Sciatic nerve (tissue), 2 donors: ENCODE results near the gene ELANE. TPM values are rescaled to one million over a fixed set of nuclear protein-coding genes. Genes with fewer than 3 reads are reported as not detected.
"Not testable (repeated sequence)": the region's sequence is repeated elsewhere in the genome, so short reads cannot be mapped to it uniquely, and the experiment has no call there.

ENCODE experiments used
- ATAC-seq: fragments of 200-7000 bp; cut with Tn5 transposase; one replicate; pipeline ENCODE4 v1.9.1; 2020; ENCODE audit warnings: mild to moderate bottlenecking, moderate library complexity
- DNase-seq: peaks from one replicate; pipeline ENCODE4 v3.0.0-alpha.2; 2020; ENCODE audit warnings: low spot score
- intact Hi-C: fragments of 100-400 bp; cut with DNase I; formaldehyde crosslinking; loops from one replicate; pipeline ENCODE4 v1.14.2; 2022
- total RNA-seq: library from RNA; stranded (reverse); fragmentation: NEBNext Ultra II Directional; extraction: Animal tissue kit (Norgen Biotek cat#: 25700); gene quantifications from one replicate; pipeline ENCODE4 v1.2.1, GENCODE V29; 2021
- donor health status: DM: no; HTN: no; CAD: no.
- donor health status: DM: no; HTN: no; CAD: no.

The ELANE gene
- total RNA-seq, 1 donor from 2014 or later = 2.1 TPM

DNA sequence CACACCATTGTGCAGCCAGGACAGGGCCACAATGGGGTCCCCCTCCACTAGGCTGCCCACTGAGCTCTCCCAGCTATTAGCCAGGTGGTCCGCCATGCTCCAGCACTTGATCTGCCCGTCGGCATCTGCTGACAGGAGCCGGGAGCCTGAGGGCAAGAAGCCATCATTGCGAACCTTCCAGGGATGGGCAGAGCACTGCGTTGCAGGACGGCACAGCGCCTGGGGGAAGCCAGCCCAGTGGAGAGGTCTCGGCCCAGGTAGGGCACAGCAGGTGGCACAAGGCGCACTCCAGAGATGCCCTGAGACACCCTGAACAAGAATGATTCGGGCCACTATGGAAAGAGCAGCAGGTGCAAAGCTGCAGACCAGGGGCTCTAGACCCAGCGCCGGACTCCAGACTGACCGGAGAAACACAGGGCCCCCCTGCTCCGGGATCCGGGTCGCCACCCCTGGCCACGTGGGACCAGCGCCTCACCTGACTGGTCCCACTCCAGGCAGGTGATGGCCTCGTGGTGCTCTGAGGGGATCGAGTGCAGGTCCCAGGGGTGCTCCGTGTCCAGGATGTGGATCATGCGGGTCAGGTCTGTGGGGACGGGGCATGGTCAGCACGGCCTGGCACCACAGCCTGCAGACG is 37.7 kb downstream of the ELANE start:
- intact Hi-C loops = no loop called here
- ATAC-seq (no peak), DNase-seq (no peak)

- ATAC-seq (no peak), DNase-seq (no peak)
- intact Hi-C loops = no loop called here
Observed at GRCh38 chr19:890831-891230, 38.7 kb downstream of the ELANE start.

GRCh38 chr19:891421-892200 is 39.5 kb downstream of the ELANE start:
- DNase-seq, ATAC-seq, intact Hi-C loops: not testable (repeated sequence)

DNA sequence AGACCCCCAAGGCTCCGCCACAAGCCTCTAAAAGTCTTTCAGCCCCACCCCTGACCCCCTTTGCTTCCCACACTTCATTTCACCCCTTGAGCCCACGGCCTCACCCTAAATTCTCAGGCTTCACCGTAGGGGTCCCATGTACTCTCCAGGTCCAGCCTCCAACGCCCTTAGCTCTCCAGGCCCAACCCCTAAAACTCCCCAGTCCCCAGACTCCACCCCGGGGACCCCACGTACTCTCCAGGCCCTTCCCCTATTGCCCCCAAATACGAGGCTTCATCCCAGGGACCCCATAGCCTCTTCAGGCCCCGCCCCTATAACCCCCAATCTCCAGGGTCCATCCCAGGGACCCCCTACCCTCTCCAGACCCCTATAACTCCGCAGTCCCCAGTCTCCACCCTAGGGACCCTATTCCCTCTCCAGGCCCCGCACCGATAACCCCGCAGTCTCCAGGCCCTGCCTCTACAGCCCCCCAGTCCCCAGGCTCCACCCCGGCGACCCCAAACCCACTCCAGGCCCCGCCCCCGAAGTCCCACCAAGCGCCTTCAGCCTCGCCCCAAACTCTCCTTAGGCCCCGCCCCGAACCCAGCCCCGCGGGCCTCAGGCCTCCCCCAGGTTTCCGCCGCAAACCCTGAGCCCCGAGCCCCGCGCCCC is 40.3 kb downstream of the ELANE start:
- ATAC-seq (no peak), DNase-seq (peak; percentile 80)
- intact Hi-C loops = no loop called here

DNA sequence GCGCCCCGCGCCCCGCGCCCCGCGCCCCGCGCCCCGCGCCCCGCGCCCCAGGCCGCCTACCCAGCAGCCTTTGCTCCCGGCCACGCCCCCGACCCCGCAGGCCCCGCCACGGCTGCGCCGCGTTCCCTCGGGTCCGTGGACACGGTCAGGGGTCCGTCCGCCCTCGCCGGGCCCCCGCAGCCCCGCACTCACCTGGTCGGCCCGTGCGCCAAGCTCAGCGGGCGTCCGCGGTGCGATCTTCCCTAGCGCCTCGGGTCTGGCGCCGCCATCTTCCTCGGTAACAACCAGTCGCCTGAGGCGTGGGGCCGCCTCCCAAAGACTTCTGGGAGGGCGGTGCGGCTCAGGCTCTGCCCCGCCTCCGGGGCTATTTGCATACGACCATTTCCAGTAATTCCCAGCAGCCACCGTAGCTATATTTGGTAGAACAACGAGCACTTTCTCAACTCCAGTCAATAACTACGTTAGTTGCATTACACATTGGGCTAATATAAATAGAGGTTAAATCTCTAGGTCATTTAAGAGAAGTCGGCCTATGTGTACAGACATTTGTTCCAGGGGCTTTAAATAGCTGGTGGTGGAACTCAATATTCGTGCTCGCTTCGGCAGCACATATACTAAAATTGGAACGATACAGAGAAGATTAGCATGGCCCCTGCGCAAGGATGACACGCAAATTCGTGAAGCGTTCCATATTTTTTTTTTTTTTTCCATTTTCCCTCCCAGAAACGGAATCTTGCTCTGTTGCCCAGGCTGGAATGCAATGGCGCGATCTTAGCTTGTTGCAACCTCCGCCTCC is 41.0 kb downstream of the ELANE start, which contains the start of the genes MED16 and RNU6-9:
Gene MED16 (minus strand): TSS at position 294 of the 796 bp plus-strand sequence. CDS start 2,056 bp downstream, outside the sequence.
Gene RNU6-9 (plus strand): TSS at position 591 of the 796 bp plus-strand sequence.
- DNase-seq = peak; percentile 94
- peak; percentile 97 for ATAC-seq
- intact Hi-C loops = no loop called here

DNA sequence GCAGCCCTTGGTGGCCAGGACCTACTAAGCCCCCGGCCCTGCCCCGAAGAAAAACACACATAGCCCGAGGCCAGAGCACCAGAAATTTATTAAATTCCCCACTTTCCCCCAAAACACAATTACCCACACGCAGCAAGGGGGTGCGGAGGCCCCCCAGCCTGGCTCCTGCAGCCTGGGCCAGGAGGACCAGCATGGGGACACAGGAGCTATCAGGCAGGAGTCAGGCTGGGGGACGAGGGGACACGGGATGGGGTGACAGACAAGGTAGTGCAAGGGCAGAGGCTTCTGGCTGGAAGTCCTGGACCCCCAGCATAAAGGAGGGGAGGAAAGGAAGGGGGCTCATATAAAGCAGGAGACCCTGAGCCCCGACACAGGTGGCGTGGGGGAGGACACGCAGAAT is 44.3 kb downstream of the ELANE start:
- ATAC-seq = no peak

GRCh38 chr19:896999-897398 is 44.9 kb downstream of the ELANE start:
- intact Hi-C loops = no loop called here
- no peak for ATAC-seq
- no peak for DNase-seq

More for the DNA sequence above, 44.3 kb downstream of the ELANE start:
- intact Hi-C loops = no loop called here
- DNase-seq = no peak

- DNase-seq = no peak
- intact Hi-C loops = no loop called here
- ATAC-seq = no peak
Observed at GRCh38 chr19:897442-898039, 45.4 kb downstream of the ELANE start.

- intact Hi-C loops = no loop called here
- DNase-seq (no peak), ATAC-seq (no peak)
Observed at GRCh38 chr19:898663-899062, 46.6 kb downstream of the ELANE start.

- intact Hi-C loops = no loop called here
- ATAC-seq = no peak
Observed at GRCh38 chr19:899336-900042, 47.4 kb downstream of the ELANE start.

GRCh38 chr19:900043-900301 is 47.9 kb downstream of the ELANE start:
- no peak for DNase-seq
- intact Hi-C loops = no loop called here
- ATAC-seq = no peak

More at GRCh38 chr19:899336-900042, 47.4 kb downstream of the ELANE start:
- DNase-seq = no peak

DNA sequence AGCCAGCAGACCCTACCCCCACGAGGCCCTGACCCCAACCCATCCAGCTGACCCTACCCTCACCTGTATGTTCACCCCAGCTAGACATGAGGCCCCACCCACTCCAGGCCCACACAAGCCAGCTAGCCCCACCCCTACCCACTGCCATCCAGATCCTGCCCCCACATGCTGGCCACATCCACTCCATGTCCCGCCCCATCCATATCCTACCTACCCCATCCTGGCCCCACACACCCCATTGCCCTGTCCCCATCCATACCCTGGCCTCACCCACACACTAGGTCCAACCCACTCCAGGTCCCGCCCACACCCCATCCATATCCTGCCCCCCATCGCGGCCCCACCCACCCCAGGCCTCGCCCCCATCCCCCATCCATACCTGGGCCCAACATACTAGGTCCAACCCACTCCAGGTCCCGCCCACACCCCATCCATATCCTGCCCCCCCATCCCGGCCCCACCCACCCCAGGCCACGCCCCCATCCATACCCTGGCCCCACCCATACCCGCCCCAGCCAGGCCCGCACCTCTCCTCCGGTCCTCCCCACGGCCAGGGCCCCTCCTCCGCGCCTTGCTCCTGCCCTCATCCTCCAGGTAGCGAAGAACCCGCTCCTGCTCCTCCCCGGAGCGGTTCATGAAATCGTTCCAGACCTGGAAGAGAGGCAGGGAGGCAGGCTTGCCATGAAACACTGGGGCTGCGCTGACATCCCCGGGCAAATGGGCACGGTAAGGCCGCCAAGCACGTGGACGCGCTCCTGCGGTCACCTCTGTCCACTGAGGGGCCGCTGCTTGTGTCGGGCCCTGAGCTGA is 48.4 kb downstream of the ELANE start:
- intact Hi-C loops = no loop called here
- DNase-seq (no peak), ATAC-seq (no peak)

- ATAC-seq = no peak
- intact Hi-C loops = no loop called here
- DNase-seq = no peak
Observed at GRCh38 chr19:901216-902092, 49.4 kb downstream of the ELANE start.

GRCh38 chr19:902093-902370 is 49.9 kb downstream of the ELANE start:
- no peak for DNase-seq
- ATAC-seq = no peak
- intact Hi-C loops = no loop called here

DNA sequence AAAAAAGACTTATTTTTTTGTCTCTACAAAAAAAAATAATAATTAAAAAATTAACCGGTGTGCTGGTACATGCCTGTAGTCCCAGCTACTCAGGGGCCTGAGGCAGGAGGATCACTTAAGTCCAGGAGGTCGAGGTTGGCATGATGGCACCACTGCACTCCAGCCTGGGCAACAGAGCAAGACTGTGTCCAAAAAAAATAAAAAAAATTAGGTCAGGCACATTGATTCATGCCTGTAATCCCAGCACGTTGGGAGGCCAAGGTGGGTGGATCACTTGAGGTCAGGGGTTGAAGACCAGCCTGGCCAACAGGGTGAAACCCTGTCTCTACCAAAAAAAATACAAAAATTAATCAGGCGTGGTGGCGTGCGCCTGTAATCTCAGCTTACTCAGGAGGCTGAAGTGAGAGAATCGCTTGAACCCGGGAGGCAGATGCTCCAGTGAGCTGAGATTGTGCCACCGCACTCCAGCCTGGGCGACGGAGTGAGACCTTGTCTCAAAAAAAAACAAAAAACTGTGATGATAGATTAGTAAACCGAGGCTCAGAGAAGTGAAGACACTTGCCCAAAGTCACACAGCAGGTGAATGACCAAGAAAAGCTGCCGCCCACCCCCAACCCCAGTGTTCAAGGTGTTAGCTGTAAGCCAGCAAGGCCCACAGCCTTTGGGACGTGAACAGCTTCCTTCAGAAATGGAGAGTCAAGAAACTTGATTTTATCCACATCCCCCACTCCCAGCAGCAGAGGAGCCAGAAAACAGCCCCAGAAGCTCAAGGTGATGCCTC is 50.5 kb downstream of the ELANE start:
- intact Hi-C loops = no loop called here
- ATAC-seq = no peak

DNA sequence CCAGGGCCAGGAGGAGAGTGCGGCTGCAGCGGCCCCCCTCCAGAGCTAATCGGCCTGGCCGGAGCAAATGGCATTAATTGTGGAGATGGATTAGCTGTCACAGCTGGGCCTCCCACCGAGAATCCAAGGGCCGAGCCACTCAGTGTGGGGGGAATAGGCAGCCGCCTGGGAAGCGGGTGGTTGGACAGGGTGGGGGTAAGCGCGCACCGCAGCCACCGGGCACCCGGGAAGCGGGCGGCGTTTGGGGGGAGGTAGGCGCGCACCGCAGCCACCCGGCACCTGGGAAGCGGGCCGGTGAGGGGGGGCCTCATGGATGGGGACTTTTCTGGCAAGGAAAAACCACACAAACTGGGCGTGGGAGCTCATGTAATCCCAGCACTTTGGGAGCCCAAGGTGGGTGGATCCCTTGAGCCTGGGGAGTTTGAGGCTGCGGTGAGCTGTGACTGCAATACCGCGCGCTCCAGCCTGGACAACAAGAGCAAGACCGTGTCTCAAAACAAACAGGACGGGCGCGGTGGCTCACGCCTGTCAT is 51.2 kb downstream of the ELANE start:
- intact Hi-C loops = no loop called here
- no peak for DNase-seq

More for the DNA sequence above, 50.5 kb downstream of the ELANE start:
- DNase-seq = no peak

More for the DNA sequence above, 51.2 kb downstream of the ELANE start:
- peak; percentile 12 for ATAC-seq
